ENCODE measurements around the gene ADAMTS17. TPM values are rescaled to one million over a fixed set of nuclear protein-coding genes. Genes with fewer than 3 reads are reported as not detected.

The ADAMTS17 gene
- total RNA-seq, 1 donor from 2014 or later, result 10.6 TPM

GRCh38 chr15:100198442-100198841 is 143.3 kb downstream of the ADAMTS17 start:
- DNase-seq (ENCODE audit: low spot score), result no peak

- DNase-seq (ENCODE audit: low spot score), result no peak
Observed at GRCh38 chr15:100196326-100197058, 145.3 kb downstream of the ADAMTS17 start.

DNA sequence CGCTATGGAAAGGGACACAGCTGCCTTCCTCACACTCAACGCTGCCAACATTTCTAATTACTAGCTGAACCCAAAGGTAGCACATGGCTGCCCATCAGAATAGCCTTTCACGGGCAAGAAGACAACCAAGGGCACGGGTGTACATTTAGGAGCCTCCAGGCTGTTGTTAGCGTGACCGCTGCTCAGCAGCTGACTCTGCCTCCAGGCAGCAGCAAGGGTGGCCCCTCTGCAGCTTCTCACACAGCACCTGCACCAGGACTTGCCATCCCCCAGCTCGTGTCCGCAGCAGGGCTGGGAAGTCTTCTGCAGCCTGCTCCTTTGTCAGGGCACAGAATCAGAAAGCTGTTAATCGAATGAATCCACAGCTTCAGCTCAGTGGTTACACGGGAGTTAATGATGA is 146.8 kb downstream of the ADAMTS17 start:
- DNase-seq (ENCODE audit: low spot score), result no peak

DNA sequence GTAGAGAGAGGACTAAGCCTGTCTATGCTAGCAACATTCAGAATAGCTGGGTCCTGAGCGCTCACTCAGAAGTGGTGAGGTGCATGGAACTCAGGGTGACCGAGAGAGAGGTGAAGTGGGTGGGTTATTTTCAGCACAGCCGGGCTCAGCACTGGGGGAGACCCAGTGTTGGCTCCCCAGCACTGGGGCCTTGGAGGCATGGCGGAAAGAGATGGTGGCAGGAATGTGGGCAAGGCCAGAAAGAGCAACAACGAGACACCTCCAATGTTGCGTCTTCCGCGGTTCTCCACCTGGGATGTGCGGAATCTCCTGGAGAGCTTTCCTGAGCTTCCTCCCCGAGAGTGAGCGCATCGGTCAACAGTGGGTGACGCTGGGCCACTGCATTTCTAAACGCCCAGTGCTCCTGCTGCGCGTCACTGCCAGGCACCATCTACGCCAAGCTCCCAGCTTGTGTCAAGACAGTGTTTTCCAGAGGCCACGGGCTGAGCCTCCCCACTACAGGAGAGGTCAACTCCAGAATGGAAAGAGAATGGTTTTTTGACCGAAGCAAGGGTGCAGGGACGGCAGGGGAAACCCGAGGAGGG is 148.4 kb downstream of the ADAMTS17 start:
- DNase-seq (ENCODE audit: low spot score), result no peak

DNA sequence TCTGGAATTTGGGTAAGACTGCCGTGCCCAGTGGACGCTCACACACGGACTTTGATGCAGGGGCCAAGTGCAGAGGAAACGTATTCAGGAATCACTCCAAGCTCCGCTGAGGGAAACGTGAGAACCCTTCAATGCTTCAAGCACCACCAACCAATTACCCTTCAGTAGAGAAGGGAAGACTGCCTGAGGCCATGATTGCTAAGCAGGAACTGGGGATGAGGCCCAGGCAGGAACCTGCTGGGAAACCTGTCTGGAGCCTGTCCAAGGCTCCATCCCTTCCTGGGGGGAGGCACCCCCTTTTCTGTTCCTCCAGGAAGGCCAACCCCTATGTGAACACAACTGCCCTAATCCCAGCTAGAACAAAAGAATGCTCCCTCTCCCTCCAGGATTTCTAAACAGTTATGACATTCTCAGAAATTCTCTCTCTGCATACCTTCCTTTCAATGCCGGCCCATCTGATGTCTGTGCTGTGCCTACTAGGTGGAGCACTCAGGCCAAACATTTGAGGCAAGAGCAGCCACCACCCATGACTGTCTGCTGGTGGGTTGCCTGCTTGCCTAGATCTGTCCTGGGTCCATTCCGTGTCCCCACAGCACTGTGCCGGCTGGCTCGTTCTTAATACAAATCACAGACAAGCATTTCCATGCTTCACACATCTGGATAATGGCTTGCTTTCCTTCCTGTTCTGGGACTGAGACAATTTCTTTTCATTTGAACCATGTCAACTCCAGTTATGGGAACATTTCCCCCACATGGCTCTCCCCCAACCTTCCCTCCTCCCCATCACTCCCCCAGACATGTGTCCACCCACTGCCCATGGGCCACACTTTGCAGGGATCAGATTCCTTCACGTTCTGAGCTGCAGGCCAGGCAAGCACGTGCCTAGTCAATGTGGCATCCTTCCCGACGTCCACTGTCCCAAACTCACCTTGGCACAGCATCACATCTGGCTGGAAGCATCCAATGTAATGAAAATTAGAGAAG is 149.4 kb downstream of the ADAMTS17 start:
- no peak for DNase-seq (ENCODE audit: low spot score)

GRCh38 chr15:100191161-100191560 is 150.6 kb downstream of the ADAMTS17 start:
- DNase-seq (ENCODE audit: low spot score), result no peak

DNA sequence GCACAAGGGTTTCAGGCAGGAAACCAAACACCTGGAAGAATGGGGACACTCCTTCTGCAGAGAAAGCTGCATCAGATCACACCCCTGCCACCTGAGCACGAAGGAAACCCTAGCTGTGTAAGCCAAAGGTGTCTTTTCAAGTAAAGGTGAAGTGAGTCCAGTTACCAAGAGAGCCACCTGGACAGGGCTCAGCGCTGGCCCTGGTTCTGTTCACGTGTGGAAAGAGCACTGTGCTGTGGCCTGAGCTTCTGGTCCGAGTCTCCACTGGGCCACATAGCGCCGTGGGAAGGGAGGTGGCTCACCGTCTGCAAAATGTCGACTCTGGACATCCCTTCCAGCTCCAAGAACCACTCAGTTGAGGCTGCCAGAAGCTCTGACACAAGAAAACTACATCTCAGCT is 151.1 kb downstream of the ADAMTS17 start:
- no peak for DNase-seq (ENCODE audit: low spot score)

- no peak for DNase-seq (ENCODE audit: low spot score)
Observed at GRCh38 chr15:100189849-100190248, 151.9 kb downstream of the ADAMTS17 start.

DNA sequence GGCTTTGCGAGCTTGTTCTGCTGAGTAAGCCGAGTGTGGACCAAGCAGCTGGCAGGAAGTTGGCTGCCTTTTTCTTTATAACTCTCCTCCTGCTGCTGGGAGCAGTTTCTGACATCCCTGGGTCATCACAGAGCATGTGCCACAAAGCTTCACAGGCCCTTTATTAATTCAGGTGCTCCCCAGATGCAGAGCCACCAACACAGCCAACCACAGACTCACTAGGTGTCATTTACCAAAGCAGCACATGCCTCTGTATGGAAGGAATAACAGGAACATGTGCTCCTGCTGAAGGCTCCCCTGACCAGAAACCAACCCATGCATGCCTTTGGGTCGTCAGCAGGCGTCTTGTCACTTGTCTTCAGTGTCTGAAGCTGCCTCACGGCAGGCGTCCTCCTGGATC is 152.5 kb downstream of the ADAMTS17 start:
- no peak for DNase-seq (ENCODE audit: low spot score)

DNA sequence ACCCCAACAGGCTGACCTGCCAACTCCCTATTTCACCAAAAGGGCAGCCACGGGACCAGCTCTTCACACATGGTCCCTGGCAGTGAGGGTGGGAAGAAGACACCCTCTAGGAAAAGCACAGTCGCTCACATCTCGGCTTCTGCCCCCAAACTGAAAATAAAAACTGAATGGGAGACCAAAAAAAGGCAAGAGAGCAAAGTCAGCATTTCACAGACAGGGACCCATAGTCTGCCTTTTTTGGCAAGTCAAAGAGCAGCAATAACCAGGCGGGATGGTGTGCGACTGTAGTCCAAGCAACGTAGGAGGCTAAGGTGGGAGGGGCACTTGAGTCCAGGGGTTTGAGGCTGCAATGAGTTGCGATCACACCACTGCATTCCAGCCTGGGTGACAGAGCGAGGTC is 154.1 kb downstream of the ADAMTS17 start:
- DNase-seq (ENCODE audit: low spot score), result no peak

DNA sequence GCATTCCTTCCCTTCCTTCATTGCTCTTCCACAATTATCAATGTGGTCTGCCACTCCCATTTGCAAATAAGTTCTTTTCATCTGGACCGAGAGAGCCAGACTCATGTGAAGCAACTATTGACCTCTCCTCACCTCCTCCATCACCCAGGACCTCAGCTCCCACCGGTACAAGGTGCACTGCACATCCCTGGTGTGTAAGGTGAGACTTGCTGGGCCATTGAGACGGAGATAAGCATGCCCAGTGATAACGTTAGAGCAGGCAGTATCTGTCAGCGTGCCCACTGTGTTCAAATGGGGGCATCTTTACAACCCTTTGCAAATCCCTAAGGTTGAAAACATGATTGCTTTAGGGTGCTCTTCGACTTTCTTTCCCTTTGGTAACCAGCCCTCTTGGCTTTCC is 154.8 kb downstream of the ADAMTS17 start:
- no peak for DNase-seq (ENCODE audit: low spot score)

- DNase-seq (ENCODE audit: low spot score), result no peak
Observed at GRCh38 chr15:100186366-100186765, 155.4 kb downstream of the ADAMTS17 start.

DNA sequence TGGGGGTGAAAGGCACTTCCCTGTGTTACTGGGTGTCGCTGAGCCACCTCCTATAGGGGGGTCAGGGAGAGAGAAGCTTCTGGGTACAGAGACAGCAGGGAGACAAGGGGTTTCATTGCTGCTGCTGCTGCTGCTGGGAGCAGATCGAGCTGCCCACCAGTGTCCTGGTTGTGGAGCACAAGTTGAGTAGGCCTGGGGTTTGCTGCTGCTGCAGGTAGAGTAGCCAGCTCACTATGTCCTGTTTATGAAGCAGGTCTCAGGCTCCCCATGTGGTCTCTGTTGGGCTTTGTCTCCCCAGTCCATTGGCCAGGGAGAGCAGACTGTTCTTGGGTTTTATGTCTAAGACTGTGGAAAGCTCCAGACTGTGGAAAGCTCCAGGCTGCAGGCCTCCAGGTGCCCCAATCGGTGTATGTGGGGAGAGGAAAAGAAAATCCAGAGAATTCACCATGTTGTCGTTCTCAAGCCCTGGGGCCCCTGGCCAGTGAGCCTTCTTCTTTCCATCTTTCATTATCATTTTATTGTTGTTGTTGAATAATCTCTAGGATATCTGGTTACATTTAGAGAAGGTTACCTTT is 157.8 kb downstream of the ADAMTS17 start:
- no peak for DNase-seq (ENCODE audit: low spot score)

DNA sequence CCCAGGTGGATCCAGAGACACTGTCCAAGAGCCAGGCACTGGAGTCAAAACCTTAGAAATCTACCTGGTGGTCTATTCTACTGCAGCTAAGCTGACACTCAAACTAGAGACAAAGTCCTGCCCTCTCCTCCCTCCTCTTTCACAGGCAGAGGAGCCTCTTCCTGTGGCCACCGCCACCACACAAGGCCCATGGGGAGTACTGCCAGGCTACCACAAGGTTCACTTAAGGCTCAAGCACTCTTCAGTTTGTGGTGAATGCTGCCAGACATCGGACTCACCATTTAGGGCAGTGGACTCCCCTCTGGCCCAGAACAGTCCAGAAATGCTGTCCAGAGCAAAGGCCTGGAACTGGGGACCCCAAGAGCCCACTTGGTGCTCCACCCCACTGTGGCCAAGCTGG is 160.9 kb downstream of the ADAMTS17 start:
- no peak for DNase-seq (ENCODE audit: low spot score)

DNA sequence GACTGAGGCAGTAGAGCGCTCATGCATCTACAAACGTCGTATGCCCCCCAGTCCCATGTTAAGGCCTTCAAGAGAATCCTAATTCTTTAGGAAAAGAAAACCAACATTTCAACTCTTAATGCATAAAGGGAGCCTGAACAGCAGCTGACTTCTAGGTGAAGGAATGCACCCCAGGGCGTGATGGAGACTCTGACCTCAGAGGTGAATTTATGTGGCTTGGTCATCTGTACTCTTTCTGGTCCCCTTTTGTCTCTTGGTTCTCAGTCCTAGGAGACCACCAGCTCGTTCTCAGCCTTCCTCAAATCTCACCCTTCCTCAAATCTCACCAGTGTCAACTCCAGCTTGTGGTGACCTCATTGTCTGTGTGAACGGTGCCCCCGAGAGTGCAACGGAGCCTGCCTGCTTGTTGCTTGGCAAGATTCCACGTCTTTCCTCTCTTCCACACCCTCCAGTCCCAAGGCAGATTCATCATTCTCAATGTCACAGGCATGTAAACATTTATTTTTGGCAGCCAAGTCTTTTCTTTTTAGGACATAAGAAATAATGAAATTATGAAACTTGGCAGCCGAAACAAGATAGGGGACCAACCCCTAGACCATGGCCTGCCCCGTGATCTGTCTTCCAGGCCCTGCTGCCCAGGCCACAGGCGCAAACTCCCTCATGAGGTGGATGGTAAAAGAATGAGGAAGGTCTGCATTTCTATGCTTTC is 166.2 kb downstream of the ADAMTS17 start:
- no peak for DNase-seq (ENCODE audit: low spot score)

DNA sequence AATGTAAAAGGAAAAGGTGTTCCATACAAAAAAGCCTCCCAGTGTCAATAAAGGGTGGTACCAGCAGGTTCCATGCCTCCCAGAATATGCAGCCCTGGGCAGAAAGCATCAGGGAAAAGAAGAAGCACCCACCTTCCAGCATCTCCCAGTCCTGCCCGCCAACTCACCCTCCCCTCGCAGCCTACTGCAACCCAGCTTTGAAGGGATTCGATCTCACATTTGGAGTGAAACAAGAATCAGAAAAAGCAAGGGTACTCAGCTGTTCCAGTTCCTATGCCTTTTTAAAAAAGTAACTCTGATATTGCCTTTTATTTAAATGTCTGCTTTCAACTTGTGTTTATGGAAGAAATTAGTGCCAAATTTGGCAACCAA is 166.9 kb downstream of the ADAMTS17 start:
- no peak for DNase-seq (ENCODE audit: low spot score)

DNA sequence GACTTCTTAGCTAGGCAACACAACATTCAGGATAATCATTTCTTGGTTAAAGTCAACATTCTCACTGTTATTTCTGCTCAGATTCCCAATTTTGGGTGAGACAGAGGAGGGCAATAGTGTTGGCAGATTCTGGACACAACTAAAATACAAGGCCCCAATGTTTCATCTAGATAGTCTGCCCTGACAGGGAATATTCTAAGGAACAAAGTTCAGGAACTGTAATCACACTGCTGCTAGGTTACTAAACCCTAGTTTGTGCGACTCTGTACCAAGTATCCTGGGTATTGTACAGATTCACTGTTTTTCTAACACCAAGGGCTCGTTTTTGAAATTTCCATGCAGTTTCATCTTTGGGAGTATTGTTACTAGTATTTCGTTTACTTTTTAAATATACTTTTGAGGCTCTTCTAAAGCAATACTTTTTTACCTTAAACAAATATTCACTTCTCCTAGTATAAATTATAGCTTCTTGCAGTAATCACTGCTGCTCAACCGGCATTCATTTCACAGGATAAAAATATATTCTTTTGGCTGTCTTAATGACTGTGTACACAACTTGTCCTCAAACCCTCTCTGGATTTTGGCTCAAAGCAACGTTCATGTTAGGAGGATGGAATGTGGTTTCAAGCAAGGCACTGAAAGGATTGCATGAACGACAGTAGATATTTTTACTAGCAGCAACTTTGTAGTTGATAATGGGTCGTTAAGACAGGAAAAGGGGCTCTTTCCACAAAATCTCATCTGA is 167.4 kb downstream of the ADAMTS17 start:
- no peak for DNase-seq (ENCODE audit: low spot score)

GRCh38 chr15:100172356-100173024 is 169.3 kb downstream of the ADAMTS17 start:
- no peak for DNase-seq (ENCODE audit: low spot score)

DNA sequence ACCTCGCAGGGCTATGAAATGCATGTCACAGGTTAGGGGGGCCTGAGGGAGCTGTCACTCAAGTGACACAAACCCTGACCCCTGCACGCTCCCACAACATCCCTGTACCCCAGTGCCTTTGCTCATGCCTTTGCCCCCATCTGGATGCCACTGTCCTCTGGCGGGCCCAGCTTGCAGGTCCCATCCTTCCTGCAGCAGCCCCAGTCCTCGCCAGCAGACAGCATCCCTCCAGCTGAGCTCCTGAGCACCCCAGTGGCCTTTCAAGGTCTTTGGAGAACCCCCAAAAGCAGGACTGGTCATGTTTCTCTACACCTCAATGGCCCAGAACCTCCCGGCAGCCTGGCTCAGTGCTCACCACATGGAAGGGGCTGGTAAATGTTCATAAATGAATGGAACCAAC is 170.4 kb downstream of the ADAMTS17 start:
- no peak for DNase-seq (ENCODE audit: low spot score)

All from ureter (tissue), 1 donor.